ENCODE data around the gene TECPR2.

- no peak for TF ChIP-seq BHLHE40 (IDR thresholded peaks at IDR 0.05; ENCODE audit: borderline replicate concordance)
- TF ChIP-seq TARDBP (IDR thresholded peaks at IDR 0.05): no peak
- no peak for TF ChIP-seq LEF1 (IDR thresholded peaks at IDR 0.05; ENCODE audit: borderline replicate concordance)
These were observed 16.1 kb upstream of the TECPR2 start for GRCh38 chr14:102346645-102347044.

All from HEK293T (cell line).